SK-N-SH treated with all-trans-retinoic acid at 6 μM for 48 hours (cell line): Measurements from ENCODE around the gene PXDC1.

Experiments used
- ARNTL ChIP-seq: fragments of 450-650 bp; formaldehyde crosslinking; IDR thresholded peaks from 2 replicates; pipeline ENCODE4 v1.5.0; 2020; ENCODE audit warnings: low read depth, mild to moderate bottlenecking, moderate library complexity, borderline replicate concordance
- OSR1 ChIP-seq: fragments of 250-450 bp; sonication (Bioruptor Pico); IDR thresholded peaks from 2 replicates; pipeline ENCODE4 v1.8.0; 2022; ENCODE audit warnings: moderate library complexity, mild to moderate bottlenecking, inconsistent platforms
- PATZ1 ChIP-seq: fragments of 250-450 bp; sonication (Bioruptor Pico); IDR thresholded peaks from 2 replicates; pipeline ENCODE4 v1.8.0; 2020; ENCODE audit warnings: mild to moderate bottlenecking, moderate library complexity, borderline replicate concordance
- PPARA ChIP-seq: fragments of 250-450 bp; sonication (Bioruptor Pico); IDR thresholded peaks from 2 replicates; pipeline ENCODE4 v1.5.0; 2020; ENCODE audit warnings: mild to moderate bottlenecking, borderline replicate concordance
- ZFP30 ChIP-seq: fragments of 450-650 bp; formaldehyde crosslinking; IDR thresholded peaks from 2 replicates; pipeline ENCODE4 v1.5.0; 2022; ENCODE audit warnings: mild to moderate bottlenecking, moderate library complexity
- TF ChIP-seq, protein P1 (sequence below): fragments of 250-450 bp; sonication (Bioruptor Pico); IDR thresholded peaks from 2 replicates; pipeline ENCODE4 v1.5.1; 2020; ENCODE audit warnings: low read depth, mild to moderate bottlenecking, moderate library complexity

DNA sequence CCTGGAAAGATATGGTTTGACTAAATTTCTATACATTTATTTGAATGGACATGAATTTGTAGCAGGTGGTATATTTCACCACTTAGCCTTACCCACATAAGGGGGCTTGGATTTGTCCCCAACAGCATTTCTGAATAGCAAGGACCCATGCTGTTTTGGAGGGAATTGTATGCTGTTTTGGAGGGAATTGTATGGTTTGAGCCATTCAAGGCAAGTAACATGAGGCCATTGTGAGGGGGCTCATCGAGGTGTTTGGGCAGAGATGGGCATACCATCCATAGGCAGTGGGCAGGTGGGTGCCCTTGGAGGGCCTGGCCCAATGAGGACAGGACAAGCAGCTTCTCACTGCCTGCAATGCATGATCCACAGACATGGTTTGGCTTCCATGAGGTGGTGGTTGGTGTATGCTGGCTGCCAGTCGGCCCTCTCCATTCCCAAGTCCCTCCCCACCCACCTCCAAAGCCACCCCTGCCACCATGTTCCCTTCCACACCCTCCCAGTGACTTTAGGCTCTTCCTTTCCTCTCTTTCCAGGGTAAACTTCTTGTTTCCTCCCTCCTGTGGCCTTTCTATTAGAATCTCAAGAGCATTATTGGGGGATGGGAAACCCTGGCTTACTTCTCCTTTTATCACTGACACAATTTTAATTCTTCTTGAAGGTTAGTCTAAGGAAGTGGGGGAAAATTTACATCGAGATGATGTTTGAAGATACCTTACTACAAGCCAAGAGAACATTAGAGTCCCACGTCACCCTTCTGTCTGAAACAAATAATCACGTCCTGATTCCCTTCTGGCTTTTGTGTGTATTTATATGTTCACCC is 13.2 kb upstream of the PXDC1 start:
- TF ChIP-seq ARNTL (CRISPR knock-in tag) (no peak), OSR1 (CRISPR knock-in tag) (no peak), PPARA (CRISPR knock-in tag) (no peak), PATZ1 (no peak), ZFP30 (CRISPR knock-in tag) (no peak)
- TF ChIP-seq, protein P1, sequence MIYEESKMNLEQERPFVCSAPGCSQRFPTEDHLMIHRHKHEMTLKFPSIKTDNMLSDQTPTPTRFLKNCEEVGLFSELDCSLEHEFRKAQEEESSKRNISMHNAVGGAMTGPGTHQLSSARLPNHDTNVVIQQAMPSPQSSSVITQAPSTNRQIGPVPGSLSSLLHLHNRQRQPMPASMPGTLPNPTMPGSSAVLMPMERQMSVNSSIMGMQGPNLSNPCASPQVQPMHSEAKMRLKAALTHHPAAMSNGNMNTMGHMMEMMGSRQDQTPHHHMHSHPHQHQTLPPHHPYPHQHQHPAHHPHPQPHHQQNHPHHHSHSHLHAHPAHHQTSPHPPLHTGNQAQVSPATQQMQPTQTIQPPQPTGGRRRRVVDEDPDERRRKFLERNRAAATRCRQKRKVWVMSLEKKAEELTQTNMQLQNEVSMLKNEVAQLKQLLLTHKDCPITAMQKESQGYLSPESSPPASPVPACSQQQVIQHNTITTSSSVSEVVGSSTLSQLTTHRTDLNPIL (CRISPR knock-in tag), result no peak
